Fibroblast of skin of abdomen (primary cell): Measurements from ENCODE around the gene MGME1.

Experiments
- DNase-seq: peaks from one replicate; pipeline ENCODE4 v3.0.0-alpha.2; 2013

Gene MGME1

GRCh38 chr20:17960927-17961586 lies 7.8 kb upstream of the MGME1 start:
- DNase-seq: peak; percentile 59

GRCh38 chr20:17961587-17961940 lies 7.3 kb upstream of the MGME1 start:
- DNase-seq: no peak

- DNase-seq: no peak
Observed at GRCh38 chr20:17963114-17963897, 5.5 kb upstream of the MGME1 start.

- DNase-seq: no peak
Observed at GRCh38 chr20:17964073-17964472, 4.7 kb upstream of the MGME1 start.

GRCh38 chr20:17964632-17965031 lies 4.2 kb upstream of the MGME1 start:
- no peak for DNase-seq

GRCh38 chr20:17965042-17965697 lies 3.6 kb upstream of the MGME1 start:
- DNase-seq: no peak

- peak; percentile 36 for DNase-seq
Observed at GRCh38 chr20:17966432-17967310, 2.1 kb upstream of the MGME1 start.

- peak; percentile 38 for DNase-seq
Observed at GRCh38 chr20:17967521-17968365, 1.1 kb upstream of the MGME1 start.

- DNase-seq: peak; percentile 34
Observed at GRCh38 chr20:17969278-17969883, 563 bp downstream of the MGME1 start.

- peak; percentile 61 for DNase-seq
Observed at GRCh38 chr20:17969884-17970409, 1.1 kb downstream of the MGME1 start.

- peak; percentile 81 for DNase-seq
Observed at GRCh38 chr20:17971300-17972013, 2.6 kb downstream of the MGME1 start.

GRCh38 chr20:17972121-17972520 lies 3.3 kb downstream of the MGME1 start:
- no peak for DNase-seq

- no peak for DNase-seq
Observed at GRCh38 chr20:17976305-17976704, 7.5 kb downstream of the MGME1 start.

- DNase-seq: no peak
Observed at GRCh38 chr20:17985388-17986018, 16.7 kb downstream of the MGME1 start.

- DNase-seq: no peak
Observed at GRCh38 chr20:17987988-17988387, 19.2 kb downstream of the MGME1 start.

- DNase-seq: no peak
Observed at GRCh38 chr20:17990278-17990972, 21.6 kb downstream of the MGME1 start.

- no peak for DNase-seq
Observed at GRCh38 chr20:17992224-17992637, 23.4 kb downstream of the MGME1 start.

GRCh38 chr20:17992847-17993513 lies 24.2 kb downstream of the MGME1 start:
- no peak for DNase-seq

- no peak for DNase-seq
Observed at GRCh38 chr20:17993546-17993945, 24.7 kb downstream of the MGME1 start.
